GM18520 (cell line): ENCODE measurements around the gene C10orf95.
"Not testable (repeated sequence)": the region's sequence is repeated elsewhere in the genome, so short reads cannot be mapped to it uniquely, and the experiment has no call there.

Experiments used
- ATAC-seq: cut with Tn5 transposase; IDR thresholded peaks from one replicate; pipeline ENCODE4 v1.9.1; 2021; ENCODE audit not compliant: unreplicated experiment

C10orf95 gene

GRCh38 chr10:102451105-102451969 is at the start of gene C10orf95:
Gene C10orf95, minus strand, starts transcription at chr10:102451543. Its CDS starts 450 bp downstream, at chr10:102451093.
- ATAC-seq = no peak

DNA sequence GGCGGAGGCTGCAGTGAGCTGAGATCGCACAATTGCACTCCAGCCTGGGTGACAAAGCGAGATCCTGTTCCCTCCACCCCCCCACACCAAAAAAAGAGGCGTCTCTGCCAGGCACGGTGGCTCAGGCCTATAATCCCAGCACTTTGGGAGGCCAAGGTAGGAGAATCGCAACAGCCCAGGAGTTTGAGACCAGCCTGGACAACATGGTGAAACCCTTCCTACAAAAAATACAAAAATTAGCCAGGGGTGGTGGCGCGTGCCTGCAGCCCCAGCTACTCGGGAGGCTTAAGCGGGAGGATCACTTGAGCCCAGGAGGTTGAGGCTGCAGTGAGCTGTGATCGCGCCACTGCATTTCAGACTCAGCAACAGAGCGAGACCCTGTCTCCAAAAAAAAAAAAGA is 49.3 kb upstream of the C10orf95 start:
- not testable (repeated sequence) for ATAC-seq

- ATAC-seq = no peak
Measured at GRCh38 chr10:102499356-102499755, 48.0 kb upstream of the C10orf95 start.

DNA sequence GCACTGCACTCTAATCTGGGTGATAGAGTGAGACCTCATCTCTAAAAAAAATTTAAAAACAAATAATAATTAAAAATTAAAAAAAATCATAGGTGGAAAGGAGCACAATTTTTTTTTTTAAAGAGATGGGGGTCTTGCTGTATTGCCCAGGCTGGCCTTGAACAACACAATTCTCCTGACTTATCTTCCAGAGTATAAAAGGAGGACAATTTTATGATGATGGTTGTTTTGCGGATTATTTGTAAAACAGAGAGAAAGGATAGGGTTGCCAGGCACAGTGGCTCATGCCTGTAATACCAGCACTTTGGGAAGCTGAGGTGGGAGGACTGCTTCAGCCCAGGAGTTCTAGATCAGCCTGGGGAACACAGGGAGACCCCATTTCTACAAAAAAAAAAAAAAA is 46.2 kb upstream of the C10orf95 start:
- no peak for ATAC-seq

- no peak for ATAC-seq
Measured at GRCh38 chr10:102493771-102494170, 42.4 kb upstream of the C10orf95 start.

- no peak for ATAC-seq
Measured at GRCh38 chr10:102492983-102493382, 41.6 kb upstream of the C10orf95 start.

GRCh38 chr10:102492344-102492939 is 41.1 kb upstream of the C10orf95 start:
- no peak for ATAC-seq

DNA sequence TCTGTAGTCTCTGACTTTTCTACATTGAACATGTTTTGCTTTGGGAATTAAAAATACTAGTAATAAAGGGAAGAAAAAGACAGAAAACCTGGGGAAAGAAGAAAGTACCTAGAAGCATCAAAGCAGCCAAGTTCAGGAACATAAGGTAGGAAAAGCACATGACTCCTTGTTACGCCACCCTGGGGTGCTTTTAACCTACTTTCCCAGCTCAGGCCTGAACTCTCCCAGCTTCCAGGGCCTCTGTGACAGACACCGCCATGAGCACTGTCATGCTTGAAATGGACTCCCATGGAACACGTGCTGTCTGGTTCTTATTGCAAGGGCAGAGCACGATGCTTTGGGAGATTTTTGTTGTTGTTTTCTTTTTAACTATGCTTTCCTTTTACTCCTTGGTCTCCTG is 39.8 kb upstream of the C10orf95 start:
- ATAC-seq = no peak

DNA sequence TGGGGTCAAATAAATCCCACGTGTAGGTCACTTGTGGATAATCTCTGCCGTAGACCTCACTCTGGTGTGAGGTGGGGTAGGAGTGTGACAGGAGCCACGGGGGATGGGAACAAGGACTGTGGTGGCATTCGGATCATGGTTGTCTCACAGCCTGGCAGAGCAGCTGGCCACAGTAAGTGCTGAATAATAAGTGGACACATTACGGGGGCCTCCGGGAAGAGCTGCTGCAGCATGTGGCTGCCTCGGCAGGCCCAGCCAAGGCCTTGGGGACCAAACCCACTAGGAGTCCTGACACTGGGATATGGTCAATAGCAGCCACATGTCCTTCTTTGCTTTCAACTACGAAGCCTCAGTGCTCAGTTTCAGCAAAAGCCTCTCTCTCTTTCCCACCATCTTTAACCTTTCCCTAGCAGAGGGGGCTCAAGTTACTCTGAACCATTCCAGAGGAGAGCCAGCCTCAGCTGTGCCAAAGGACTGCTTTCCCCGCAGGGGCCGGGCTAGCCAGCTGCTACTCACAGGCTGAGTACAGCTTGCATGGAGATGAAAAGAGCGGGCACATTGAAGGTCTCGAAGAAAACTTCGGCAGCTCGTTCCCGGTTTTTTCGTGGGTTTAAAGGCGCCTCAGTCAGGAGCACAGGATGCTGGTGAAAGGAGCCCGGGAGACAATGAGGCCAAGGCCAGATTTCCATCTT is 33.9 kb upstream of the C10orf95 start:
- no peak for ATAC-seq

GRCh38 chr10:102484021-102484420 is 32.7 kb upstream of the C10orf95 start:
- no peak for ATAC-seq

DNA sequence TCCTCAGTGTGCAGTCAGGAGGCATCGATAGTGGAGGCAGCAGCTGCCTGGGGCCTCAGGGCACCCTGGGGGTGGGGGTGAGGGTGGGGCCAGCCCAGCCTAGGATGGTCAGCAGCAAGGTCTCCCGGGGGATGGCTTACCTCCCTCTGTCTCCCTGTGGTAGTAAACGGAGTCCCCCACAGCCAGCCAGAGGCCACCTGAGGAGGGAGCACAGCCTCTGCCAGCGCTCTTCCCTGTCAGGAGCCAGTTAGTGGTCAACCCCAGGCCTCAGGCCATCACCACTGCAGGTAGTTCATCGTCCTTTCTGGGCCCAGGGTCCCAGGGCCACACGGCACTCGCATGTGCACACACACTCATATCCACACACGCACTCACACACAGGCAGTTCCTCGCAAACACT is 29.1 kb upstream of the C10orf95 start:
- no peak for ATAC-seq

DNA sequence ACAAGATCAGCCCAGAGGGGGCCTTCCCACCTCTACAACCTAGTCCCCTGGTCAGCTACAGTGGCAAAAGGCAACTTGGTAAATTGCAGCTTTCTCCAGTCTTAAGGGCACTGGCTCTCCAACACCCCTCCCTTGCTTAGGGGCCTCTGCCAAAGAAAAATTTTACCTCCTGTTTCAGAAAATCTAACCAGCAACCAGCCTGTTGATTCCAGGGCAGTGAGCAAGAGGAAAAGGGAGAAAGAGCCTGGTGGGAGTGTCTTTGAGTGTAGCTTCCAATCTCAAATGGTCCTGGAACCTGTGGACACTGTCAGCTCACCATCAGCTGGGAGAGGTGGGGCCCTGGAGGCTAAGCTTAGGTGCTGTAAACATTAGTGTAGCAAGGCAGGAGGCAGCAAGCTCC is 28.3 kb upstream of the C10orf95 start:
- no peak for ATAC-seq

DNA sequence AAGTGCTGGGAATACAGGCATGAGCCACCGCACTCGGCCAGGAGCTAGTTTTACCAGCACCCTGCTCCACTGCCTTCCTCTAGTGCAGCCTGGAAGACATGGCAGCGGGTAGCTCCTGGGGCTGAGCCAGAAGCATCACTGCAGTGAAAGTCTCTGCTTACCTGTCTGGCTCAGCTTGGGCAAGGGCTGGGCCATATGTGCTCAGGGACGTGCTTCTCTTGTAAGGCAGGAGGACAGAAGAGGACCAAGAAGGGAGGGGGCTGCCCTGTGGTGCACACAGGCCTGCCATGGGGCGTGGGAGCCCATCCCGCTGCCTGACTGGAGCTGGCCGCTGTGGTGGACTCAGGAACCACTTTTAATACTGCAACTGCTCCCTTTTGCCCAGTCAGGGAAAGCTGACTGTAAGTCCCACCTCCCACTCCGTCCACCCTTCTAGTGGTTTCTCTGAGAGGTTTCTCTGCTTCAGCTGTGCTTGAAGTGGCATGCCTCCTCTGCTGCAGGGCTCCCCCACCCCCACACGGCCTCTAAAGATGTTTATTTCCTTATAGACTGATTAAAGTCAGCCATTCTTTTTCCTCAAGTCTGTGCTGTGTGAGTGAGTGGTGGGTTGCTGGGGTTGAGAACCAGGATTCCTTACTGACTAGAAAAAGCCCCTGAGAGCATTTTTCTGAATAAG is 25.3 kb upstream of the C10orf95 start:
- no peak for ATAC-seq

DNA sequence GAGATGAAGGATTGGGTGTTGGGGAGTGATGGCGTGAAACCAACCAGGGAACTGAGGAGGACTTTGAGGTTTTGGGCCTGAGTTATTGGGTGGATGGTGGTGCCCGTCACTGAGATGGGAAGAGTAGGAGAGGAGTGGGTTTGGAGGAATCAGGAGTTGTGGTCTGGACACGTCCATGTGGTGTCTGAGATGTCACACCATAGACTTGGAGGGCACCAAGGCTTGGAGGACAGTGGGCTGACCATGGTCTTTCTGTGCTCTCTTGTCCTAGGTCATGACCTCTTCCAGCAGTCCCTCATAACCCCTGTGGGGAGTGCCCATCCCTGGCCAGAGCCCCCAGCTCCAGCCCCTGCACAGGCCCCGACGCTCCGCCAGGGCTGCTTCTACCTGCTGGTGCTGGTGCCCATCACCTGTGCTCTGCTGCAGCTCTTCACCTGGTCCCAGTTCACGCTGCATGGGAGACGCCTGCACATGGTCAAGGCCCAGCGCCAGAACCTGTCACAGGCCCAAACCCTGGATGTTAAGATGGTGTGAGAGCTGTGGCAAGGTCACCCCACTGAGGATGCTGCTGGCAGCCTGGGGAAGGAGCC is 24.2 kb upstream of the C10orf95 start:
- ATAC-seq = no peak

DNA sequence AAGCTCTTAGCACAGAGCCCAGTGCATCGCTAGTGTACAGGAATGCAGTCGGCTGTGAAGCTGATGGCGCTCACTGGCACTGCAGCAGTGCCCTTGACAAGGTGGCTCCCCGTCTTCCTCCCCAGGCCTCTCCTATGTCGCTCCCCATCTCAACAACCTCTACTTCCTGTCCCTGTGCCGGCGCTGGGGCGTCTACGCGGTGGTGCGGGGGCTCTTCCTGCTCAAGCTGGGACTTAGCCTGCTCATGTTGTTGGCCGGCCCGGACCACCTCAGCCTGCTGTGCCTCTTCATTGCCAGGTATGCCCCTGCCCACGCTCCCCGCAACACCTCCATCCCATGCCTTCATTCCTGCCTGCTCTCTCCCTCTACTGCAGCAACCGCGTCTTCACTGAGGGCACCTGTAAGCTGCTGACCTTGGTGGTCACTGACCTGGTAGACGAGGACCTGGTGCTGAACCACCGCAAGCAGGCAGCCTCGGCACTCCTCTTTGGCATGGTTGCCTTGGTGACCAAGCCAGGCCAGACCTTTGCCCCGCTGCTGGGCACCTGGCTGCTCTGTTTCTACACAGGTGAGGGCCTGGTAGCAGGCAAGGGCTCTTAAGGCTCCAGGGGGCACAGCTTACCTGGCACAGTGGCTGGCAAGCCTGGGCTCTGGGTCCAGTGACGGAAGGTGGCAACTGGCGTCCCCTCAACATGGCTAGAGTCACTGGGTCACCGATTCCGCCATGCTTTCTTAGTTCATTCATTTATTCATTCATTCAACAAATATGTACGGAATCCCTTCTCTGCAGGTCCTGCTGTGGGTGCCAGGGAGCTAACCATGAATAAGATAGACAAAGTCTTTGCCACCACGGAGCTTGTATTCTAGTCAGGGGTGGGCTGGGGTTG is 22.3 kb upstream of the C10orf95 start:
- ATAC-seq = no peak

DNA sequence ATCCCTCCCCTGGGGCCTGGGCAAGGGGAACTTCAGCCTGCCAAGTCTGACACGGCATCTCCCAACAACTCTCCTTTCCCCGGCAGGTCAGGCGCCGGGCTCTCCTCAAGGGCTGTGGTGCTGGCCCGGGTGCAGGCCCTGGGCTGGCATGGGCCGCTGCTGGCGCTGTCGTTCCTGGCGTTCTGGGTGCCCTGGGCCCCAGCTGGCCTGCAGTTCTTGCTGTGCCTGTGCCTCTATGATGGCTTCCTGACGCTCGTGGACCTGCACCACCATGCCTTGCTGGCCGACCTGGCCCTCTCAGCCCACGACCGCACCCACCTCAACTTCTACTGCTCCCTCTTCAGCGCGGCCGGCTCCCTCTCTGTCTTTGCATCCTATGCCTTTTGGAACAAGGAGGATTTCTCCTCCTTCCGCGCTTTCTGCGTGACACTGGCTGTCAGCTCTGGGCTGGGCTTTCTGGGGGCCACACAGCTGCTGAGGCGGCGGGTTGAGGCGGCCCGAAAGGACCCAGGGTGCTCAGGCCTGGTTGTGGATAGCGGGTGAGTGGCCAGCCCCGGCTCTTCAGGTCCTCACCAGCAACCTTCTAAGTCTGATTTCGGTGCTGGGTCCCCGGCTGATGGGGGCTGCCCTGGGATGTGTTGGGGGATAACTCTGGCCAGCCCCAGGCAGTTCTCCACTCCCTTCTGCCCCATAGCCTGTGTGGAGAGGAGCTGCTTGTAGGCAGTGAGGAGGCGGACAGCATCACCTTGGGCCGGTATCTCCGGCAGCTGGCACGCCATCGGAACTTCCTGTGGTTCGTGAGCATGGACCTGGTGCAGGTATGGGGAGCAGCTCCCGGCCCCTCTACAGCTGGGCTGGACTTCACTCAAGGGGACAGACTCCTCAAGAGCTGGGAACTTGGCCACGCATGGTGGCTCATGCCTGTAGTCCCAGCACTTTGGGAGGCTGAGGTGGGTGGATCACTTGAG is 19.5 kb upstream of the C10orf95 start:
- no peak for ATAC-seq

DNA sequence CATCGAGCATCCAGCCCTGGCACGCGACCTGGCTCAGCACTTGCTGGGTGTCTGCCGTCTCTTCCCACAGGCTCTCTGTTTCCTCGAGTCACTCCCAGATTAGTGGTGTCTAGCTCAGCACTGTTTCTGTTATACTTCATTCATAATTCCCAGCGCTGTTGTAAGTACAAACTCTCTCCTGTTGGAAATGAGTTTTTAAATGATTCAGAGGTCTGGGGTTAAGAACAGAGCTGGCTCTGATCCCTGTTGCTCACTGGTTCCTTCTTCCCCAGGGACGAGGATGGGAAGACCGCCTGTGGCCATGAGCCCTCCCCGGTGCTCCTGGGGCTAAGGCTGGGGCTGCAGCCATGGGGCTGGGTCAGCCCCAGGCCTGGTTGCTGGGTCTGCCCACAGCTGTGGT is 17.3 kb upstream of the C10orf95 start:
- ATAC-seq = no peak

DNA sequence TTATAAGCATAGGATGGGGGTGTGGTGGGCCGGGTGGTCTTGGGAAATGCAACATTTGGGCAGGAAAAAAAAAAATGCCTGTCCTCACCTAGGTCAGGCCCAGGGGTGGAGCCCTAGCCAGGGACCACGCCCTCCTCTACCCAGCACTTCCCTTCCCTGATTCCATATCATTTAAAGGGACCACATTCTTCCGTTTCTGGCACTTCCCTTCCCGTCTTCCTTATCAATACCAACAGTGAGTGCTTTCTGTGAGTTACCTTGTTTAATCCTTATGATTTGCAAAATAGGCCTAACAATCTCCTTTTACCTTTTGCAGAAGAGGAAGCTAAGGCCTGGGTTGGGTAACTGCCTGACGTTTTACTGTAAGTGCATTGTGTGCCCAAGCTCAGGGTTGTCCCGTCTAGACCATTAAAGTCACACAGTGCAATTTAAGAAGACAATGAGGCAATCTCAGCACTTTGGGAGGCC is 16.7 kb upstream of the C10orf95 start:
- ATAC-seq = no peak

GRCh38 chr10:102467318-102467717 is 16.0 kb upstream of the C10orf95 start:
- no peak for ATAC-seq
